GM19397 (cell line): ENCODE results near the gene AQP5.

Experiments
- ATAC-seq: cut with Tn5 transposase; IDR thresholded peaks from one replicate; pipeline ENCODE4 v1.9.1; 2021; ENCODE audit warnings: mild to moderate bottlenecking, moderate library complexity; ENCODE audit not compliant: unreplicated experiment

Gene AQP5

GRCh38 chr12:49963976-49964815 is 2.5 kb downstream of the AQP5 start:
- ATAC-seq, result no peak

GRCh38 chr12:49964849-49965624 is 3.4 kb downstream of the AQP5 start:
- ATAC-seq, result no peak

GRCh38 chr12:49965836-49966235 is 4.2 kb downstream of the AQP5 start:
- no peak for ATAC-seq

- no peak for ATAC-seq
Observed at GRCh38 chr12:49966511-49967041, 4.9 kb downstream of the AQP5 start.

- no peak for ATAC-seq
Observed at GRCh38 chr12:49967042-49967776, 5.5 kb downstream of the AQP5 start.

- no peak for ATAC-seq
Observed at GRCh38 chr12:49967777-49968250, 6.1 kb downstream of the AQP5 start.

- ATAC-seq, result no peak
Observed at GRCh38 chr12:49968471-49968870, 6.8 kb downstream of the AQP5 start.

GRCh38 chr12:49969027-49969426 is 7.4 kb downstream of the AQP5 start:
- no peak for ATAC-seq

- ATAC-seq, result no peak
Observed at GRCh38 chr12:49969651-49970429, 8.2 kb downstream of the AQP5 start.

- ATAC-seq, result no peak
Observed at GRCh38 chr12:49970658-49971057, 9.0 kb downstream of the AQP5 start.

- ATAC-seq, result no peak
Observed at GRCh38 chr12:49971141-49971540, 9.5 kb downstream of the AQP5 start.

- ATAC-seq, result no peak
Observed at GRCh38 chr12:49972129-49972528, 10.5 kb downstream of the AQP5 start.

- no peak for ATAC-seq
Observed at GRCh38 chr12:49972641-49973360, 11.1 kb downstream of the AQP5 start, which contains the start of gene AQP6. Gene AQP6, plus strand, starts transcription at chr12:49972947. Its CDS starts 227 bp downstream, at chr12:49973174.

- ATAC-seq, result no peak
Observed at GRCh38 chr12:49973361-49973830, 11.7 kb downstream of the AQP5 start.

GRCh38 chr12:49974231-49974675 is 12.6 kb downstream of the AQP5 start:
- ATAC-seq, result no peak

- no peak for ATAC-seq
Observed at GRCh38 chr12:49974677-49975317, 13.1 kb downstream of the AQP5 start.

GRCh38 chr12:49975318-49975761 is 13.7 kb downstream of the AQP5 start:
- ATAC-seq, result no peak

- ATAC-seq, result no peak
Observed at GRCh38 chr12:49976557-49976956, 14.9 kb downstream of the AQP5 start.

GRCh38 chr12:49978125-49978524 is 16.5 kb downstream of the AQP5 start:
- ATAC-seq, result no peak
